Activated T-cell treated with anti-CD3 and anti-CD28 coated beads, Interleukin-2, amount 50 U/mL, for 72 hours (primary cell): ENCODE measurements around the gene CST3. TPM values are rescaled to one million over a fixed set of nuclear protein-coding genes. Genes with fewer than 3 reads are reported as not detected.

ENCODE experiments used
- ATAC-seq, 2 donors: fragments of 150-1000 bp; cut with Tn5 transposase; replicated peaks in 1 of 2; 2 replicates each; pipeline ENCODE4 v1.10.0; 2021; ENCODE audit warnings: moderate library complexity in 2 of 2, mild to moderate bottlenecking in 1 of 2
- DNase-seq, 2 donors: peaks; one replicate each; pipeline ENCODE4 v3.0.0; 2021 to 2022; ENCODE audit warnings: mixed read lengths in 1 of 2
- H3K27ac Mint-ChIP-seq: one replicate; pipeline ENCODE4 v1.8.0; 2022; ENCODE audit warnings: mild to moderate bottlenecking, moderate library complexity, mixed read lengths
- H3K27me3 Mint-ChIP-seq: one replicate; pipeline ENCODE4 v1.8.0; 2022; ENCODE audit warnings: low read depth, mixed read lengths
- H3K36me3 Mint-ChIP-seq, 2 donors: one replicate each; pipeline ENCODE4 v1.8.0; 2022; ENCODE audit warnings: mixed read lengths in 2 of 2, mild to moderate bottlenecking in 1 of 2; ENCODE audit not compliant: insufficient read depth in 2 of 2
- H3K4me1 Mint-ChIP-seq: one replicate; pipeline ENCODE4 v1.8.0; 2022; ENCODE audit warnings: low read depth, mixed read lengths
- H3K4me3 Mint-ChIP-seq, 2 donors: one replicate each; pipeline ENCODE4 v1.8.0; 2022; ENCODE audit warnings: mild to moderate bottlenecking in 2 of 2, mixed read lengths in 2 of 2, moderate library complexity in 2 of 2
- H3K9me3 Mint-ChIP-seq, 2 donors: one replicate each; pipeline ENCODE4 v1.8.0; 2022; ENCODE audit warnings: mixed read lengths in 2 of 2
- total RNA-seq, 2 donors: library from RNA; stranded (reverse); gene quantifications; one replicate each; pipeline ENCODE4 v1.2.3, GENCODE V29; 2022

Gene CST3
- total RNA-seq, 2 donors from 2014 or later, result 0.22 to 0.30 TPM

DNA sequence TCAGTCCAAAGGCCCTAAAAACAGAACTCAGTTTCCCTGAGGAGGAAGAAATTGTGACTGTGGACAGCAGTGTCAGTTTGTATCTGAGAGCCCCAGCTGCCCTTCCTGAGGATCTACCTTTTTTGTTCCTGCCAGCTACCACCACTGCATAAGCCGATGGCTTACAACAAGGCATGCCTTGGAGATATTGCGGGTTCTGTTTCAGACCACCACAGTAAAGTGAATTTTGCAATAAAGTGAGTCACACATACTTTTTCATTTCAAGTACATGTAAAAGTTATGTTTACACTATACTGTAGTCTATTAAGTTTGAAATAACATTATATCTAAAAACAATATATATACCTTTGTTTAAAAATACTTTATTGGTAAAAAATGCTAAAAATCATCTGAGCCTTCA lies 9.6 kb upstream of the CST3 start:
- Mint-ChIP-seq H3K36me3 (no peaks in the 10 kb centered on the region), H3K9me3 (no peaks in the 10 kb centered on the region), H3K27me3 (peaks cover 9% of the 10 kb centered on the region), H3K4me1 (peaks cover 5% of the 10 kb centered on the region), H3K27ac (no peak overlapping the region), H3K4me3 (no peak overlapping the region)
- ATAC-seq, result no peak
- no peak for DNase-seq

- H3K27me3 Mint-ChIP-seq, result peaks cover 9% of the 10 kb centered on the region
- no peaks in the 10 kb centered on the region for H3K9me3 Mint-ChIP-seq
- no peaks in the 10 kb centered on the region for H3K36me3 Mint-ChIP-seq
- H3K27ac Mint-ChIP-seq, result no peak overlapping the region
- no peak overlapping the region for H3K4me3 Mint-ChIP-seq
- DNase-seq (no peak), ATAC-seq (no peak)
- H3K4me1 Mint-ChIP-seq, result peaks cover 5% of the 10 kb centered on the region
Measured at GRCh38 chr20:23646106-23646873, 8.5 kb upstream of the CST3 start.

GRCh38 chr20:23645575-23645974 lies 7.8 kb upstream of the CST3 start:
- DNase-seq (no peak), ATAC-seq (no peak)
- no peaks in the 10 kb centered on the region for H3K9me3 Mint-ChIP-seq
- H3K27ac Mint-ChIP-seq, result no peak overlapping the region
- no peaks in the 10 kb centered on the region for H3K36me3 Mint-ChIP-seq
- no peak overlapping the region for H3K4me3 Mint-ChIP-seq
- peaks cover 9% of the 10 kb centered on the region for H3K27me3 Mint-ChIP-seq
- peaks cover 5% of the 10 kb centered on the region for H3K4me1 Mint-ChIP-seq

DNA sequence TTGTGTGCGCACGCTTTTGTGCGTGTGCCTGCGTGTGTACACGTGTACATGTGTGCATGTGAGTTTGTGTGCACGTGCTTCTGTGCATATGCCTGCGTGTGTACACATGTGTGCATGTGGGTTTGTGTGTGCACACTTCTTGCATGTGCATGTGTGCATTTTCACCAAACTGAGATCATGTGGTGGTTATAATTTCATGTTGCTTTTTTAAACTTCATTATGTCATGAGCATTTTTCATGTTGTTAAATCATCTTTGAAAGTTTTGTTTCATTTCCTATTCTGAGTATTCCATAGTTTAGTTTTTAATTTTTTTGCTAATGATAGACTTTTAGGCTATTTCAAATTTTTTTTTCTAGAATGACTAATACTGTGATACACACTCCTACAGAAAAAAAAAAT lies 6.4 kb upstream of the CST3 start:
- H3K27me3 Mint-ChIP-seq, result peaks cover 13% of the 10 kb centered on the region
- H3K4me1 Mint-ChIP-seq, result peaks cover 5% of the 10 kb centered on the region
- DNase-seq (no peak), ATAC-seq (no peak)
- no peaks in the 10 kb centered on the region for H3K36me3 Mint-ChIP-seq
- H3K9me3 Mint-ChIP-seq, result no peaks in the 10 kb centered on the region
- no peak overlapping the region for H3K27ac Mint-ChIP-seq
- H3K4me3 Mint-ChIP-seq, result no peak overlapping the region

GRCh38 chr20:23643659-23644058 lies 5.9 kb upstream of the CST3 start:
- Mint-ChIP-seq H3K27ac (no peak overlapping the region), H3K9me3 (no peaks in the 10 kb centered on the region), H3K4me1 (peaks cover 5% of the 10 kb centered on the region), H3K36me3 (no peaks in the 10 kb centered on the region), H3K27me3 (peaks cover 15% of the 10 kb centered on the region), H3K4me3 (no peak overlapping the region)
- no peak for ATAC-seq
- DNase-seq, result no peak

- Mint-ChIP-seq H3K4me1 (peaks cover 5% of the 10 kb centered on the region), H3K27me3 (peaks cover 16% of the 10 kb centered on the region), H3K9me3 (no peaks in the 10 kb centered on the region), H3K27ac (no peak overlapping the region), H3K4me3 (no peak overlapping the region), H3K36me3 (no peaks in the 10 kb centered on the region)
- DNase-seq, result no peak
- ATAC-seq, result no peak
Measured at GRCh38 chr20:23641936-23642751, 4.4 kb upstream of the CST3 start.

DNA sequence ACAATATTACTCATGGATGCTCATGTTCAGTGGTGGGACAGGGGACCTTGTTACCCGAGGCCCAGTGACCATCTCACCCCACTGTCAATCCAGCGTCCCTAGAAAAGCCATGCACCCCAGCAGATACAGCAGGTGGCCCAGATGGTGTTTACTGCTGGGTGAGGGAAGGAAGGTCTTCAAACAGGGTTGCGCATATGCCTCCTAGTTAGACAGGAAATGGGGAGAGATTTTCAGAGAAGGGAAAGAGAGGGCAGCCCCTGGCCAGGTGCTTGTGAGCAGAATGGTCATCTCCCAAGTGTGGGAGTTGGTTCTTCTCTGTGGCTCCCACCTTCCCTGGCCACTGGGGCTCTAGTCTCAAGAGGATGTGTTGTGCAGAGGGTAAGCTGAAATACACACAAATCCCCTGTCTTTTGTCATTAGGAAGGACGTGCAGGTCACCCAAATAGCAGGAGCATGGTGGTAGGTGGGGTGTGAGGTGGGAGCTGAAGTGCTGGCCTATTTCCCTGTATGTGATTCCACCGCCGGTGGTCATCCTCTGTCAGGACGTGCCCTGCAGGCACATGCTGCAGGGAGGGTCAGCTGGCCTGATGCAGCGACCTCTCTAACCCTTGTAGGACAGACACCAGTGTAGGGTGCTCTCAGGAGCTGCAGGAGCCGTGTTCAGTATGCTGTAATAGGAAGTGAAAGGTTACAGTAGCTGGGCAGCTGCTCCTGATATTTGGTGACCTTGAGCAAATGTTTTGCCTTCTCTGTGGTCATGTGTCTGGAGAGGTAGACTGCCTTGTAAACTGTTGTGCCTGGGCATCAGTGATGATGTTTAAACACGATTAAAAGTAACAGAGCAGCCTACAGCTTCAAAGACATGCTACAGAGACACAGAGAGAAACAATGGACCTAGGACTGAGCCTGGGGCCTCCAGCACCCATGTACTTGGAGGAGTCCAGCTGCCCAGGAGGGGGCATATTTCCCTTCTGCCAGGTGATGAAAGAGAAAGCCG lies 3.2 kb upstream of the CST3 start:
- no peak for DNase-seq
- no peaks in the 10 kb centered on the region for H3K9me3 Mint-ChIP-seq
- peaks cover 27% of the 10 kb centered on the region for H3K27me3 Mint-ChIP-seq
- H3K4me3 Mint-ChIP-seq, result no peak overlapping the region
- H3K36me3 Mint-ChIP-seq, result no peaks in the 10 kb centered on the region
- no peak overlapping the region for H3K27ac Mint-ChIP-seq
- peaks cover 10% of the 10 kb centered on the region for H3K4me1 Mint-ChIP-seq
- ATAC-seq, result no peak

DNA sequence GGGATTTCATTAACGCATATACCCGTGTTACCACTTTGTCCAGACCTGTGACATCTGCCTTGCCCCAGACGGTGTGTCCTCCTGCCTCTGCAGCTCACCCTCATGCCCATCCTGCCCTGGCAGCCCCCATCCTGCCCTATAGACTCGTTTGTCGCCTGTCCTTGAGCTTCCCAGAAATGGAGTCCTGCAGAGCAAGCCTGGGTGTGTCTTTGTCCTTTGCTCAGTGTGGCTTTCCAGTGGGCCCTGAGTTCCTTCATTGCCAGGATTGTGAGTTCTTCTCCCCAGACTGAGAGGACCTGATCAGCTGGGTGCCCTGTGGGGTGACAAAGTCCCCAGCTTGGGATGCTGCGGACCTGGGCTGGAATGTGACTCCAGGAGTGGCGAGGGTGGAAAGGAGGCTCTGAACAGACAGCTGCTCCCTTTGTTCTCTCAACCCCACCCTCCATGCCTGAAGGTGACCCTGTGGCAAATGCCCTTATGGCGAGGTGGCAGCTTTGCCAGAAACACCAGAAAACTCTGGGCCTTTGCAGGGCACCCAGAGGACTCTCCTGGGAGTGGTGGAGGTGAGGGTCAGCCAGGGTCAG lies 2.4 kb upstream of the CST3 start:
- no peak for DNase-seq
- Mint-ChIP-seq H3K27me3 (peaks cover 20% of the 10 kb centered on the region), H3K4me1 (peaks cover 10% of the 10 kb centered on the region), H3K4me3 (no peak overlapping the region), H3K9me3 (no peaks in the 10 kb centered on the region), H3K27ac (no peak overlapping the region), H3K36me3 (no peaks in the 10 kb centered on the region)
- no peak for ATAC-seq

DNA sequence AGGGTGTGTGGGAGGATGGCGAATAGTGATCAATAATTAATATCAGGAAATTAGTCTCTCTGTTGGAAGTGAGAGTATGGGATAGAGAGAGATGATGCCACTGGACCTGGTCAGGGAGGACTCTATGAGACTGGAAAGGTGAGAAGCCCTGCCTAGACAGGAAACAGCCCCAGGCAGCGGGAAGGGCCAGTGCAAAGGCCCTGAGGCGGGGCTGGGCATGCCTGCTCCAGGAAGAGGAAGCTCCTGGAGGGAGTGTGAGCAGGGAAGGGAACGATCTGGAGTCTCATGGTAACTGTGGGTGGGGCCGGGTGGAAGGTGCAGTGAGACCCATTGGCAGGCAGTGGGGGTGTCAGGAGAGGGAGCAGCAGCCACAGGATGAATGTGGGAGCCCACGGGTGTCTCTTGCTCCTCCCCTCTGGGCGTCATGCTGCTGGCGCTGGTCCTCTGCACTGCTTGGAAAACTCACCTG lies 1.8 kb upstream of the CST3 start:
- Mint-ChIP-seq H3K9me3 (no peaks in the 10 kb centered on the region), H3K4me3 (no peak overlapping the region), H3K4me1 (peaks cover 10% of the 10 kb centered on the region), H3K36me3 (no peaks in the 10 kb centered on the region), H3K27me3 (peaks cover 19% of the 10 kb centered on the region), H3K27ac (no peak overlapping the region)
- DNase-seq, result no peak
- ATAC-seq, result no peak

DNA sequence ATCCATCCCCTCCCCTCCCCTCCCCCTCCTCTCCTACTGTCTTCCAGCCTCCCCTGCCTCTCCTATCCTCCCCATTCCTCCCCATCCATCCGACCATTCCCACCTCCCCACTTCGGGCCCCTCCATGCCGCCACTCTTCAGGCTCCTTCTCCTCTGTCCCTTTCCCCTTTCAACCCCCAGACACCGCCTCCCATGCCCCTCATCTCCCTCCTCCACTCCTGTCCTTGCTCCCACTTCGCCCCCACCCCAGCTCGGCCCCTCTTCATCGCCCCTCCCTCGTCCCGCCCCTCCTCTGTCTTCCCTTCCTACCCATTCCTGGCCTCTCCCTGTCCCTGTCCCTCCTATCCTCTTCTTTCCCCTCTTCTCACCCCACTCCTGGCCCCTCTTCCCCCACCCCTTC lies 554 bp upstream of the CST3 start:
- no peak for ATAC-seq
- no peak overlapping the region for H3K4me3 Mint-ChIP-seq
- no peak overlapping the region for H3K27ac Mint-ChIP-seq

DNA sequence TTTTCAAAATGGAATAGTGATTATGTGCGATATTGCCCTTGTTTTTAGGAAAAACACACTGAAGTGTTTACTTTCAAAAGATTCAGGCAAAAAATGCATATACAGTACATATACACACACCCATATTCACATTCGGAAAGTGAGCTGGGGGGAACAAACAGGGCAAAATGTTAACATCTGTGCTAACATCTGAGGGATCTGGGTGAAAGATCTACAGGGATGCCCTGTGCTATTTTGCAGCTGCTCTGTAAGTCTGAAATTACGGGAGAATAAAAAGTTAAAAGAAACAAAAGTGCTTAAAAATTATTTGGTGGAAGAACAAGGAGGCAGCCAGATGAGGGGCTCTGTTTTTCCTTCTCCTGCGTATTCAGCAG lies 860 bp downstream of the CST3 start:
- no peak for ATAC-seq
- no peaks in the 10 kb centered on the region for H3K9me3 Mint-ChIP-seq
- peaks cover 5% of the 10 kb centered on the region for H3K4me1 Mint-ChIP-seq
- peak overlapping the region; percentile 58 to 62 for H3K4me3 Mint-ChIP-seq
- no peaks in the 10 kb centered on the region for H3K36me3 Mint-ChIP-seq
- DNase-seq, result no peak
- H3K27ac Mint-ChIP-seq, result no peak overlapping the region
- peaks cover 19% of the 10 kb centered on the region for H3K27me3 Mint-ChIP-seq

More for the DNA sequence above, 554 bp upstream of the CST3 start:
- Mint-ChIP-seq H3K4me1 (peaks cover 5% of the 10 kb centered on the region), H3K9me3 (no peaks in the 10 kb centered on the region), H3K27me3 (peaks cover 19% of the 10 kb centered on the region), H3K36me3 (no peaks in the 10 kb centered on the region)
- DNase-seq, result no peak

DNA sequence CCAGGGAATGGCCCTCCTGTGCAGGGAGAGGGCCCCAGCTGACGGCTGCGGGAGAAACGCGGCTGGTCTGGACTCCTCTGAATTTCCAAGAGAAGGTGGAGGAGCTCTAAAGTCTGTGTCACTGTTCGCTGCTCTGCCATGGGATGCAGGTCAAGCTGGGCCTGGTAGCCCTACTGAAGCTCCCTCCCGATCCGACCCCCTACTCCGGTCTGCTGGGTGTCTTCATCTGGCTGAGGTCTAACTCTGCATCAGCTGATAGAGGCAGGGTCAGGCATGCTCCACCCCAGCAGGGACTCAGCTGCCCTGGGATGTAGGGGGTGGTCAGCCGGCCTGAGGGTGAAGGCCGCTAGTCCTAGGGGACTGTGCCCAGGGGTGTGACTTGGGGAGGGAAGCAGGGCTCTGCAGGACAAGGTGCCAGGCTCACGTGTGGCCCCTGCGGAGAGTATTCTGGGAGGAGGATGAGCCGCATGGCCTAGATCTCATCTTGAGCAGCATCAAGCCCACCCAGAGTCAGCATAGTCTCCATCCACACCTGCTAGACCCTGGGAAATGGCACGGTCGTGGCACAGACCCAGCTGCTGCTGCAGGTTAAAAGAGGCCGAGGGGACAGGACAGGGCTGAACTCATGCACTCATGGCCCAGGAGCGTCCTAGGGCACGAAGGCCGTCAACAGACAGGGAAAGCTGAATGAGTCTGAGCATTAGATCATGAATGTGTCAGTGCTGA lies 1.4 kb downstream of the CST3 start:
- H3K27ac Mint-ChIP-seq, result no peak overlapping the region
- H3K4me1 Mint-ChIP-seq, result peaks cover 5% of the 10 kb centered on the region
- peaks cover 19% of the 10 kb centered on the region for H3K27me3 Mint-ChIP-seq
- peak overlapping the region; percentile 58 to 62 for H3K4me3 Mint-ChIP-seq
- DNase-seq (no peak), ATAC-seq (no peak)
- H3K9me3 Mint-ChIP-seq, result no peaks in the 10 kb centered on the region
- no peaks in the 10 kb centered on the region for H3K36me3 Mint-ChIP-seq
